Activated CD4-positive, alpha-beta T cell treated with anti-CD3 and anti-CD28 coated beads for 36 hours (primary cell): Measurements from ENCODE around the gene PTPRJ. TPM values are rescaled to one million over a fixed set of nuclear protein-coding genes. Genes with fewer than 3 reads are reported as not detected.

Source experiments
- ATAC-seq: fragments of 200-7000 bp; cut with Tn5 transposase; one replicate; pipeline ENCODE4 v1.10.0; 2021; ENCODE audit warnings: mild to moderate bottlenecking, moderate library complexity
- CTCF ChIA-PET: fragments of 350-600 bp; sonication (Branson Sonifier 250); formaldehyde crosslinking; loops from one replicate; lab custom pipeline; 2021; ENCODE audit warnings: antibody characterized with exemption; lab: Charles Lee
- POLR2A ChIA-PET: fragments of 350-600 bp; sonication (Branson Sonifier 250); formaldehyde crosslinking; loops from one replicate; lab custom pipeline; 2021; ENCODE audit warnings: antibody characterized with exemption, inconsistent platforms; lab: Charles Lee
- DNase-seq: peaks from one replicate; pipeline ENCODE4 v3.0.0-alpha.2; 2020
- H3K27ac Mint-ChIP-seq: one replicate; pipeline ENCODE4 v1.8.0; 2021; ENCODE audit warnings: mixed read lengths
- H3K27me3 Mint-ChIP-seq: one replicate; pipeline ENCODE4 v1.8.0; 2021; ENCODE audit warnings: mixed read lengths
- H3K36me3 Mint-ChIP-seq: one replicate; pipeline ENCODE4 v1.8.0; 2021; ENCODE audit warnings: low read depth, mixed read lengths
- H3K4me1 Mint-ChIP-seq: one replicate; pipeline ENCODE4 v1.8.0; 2021; ENCODE audit warnings: mixed read lengths
- H3K4me3 Mint-ChIP-seq: one replicate; pipeline ENCODE4 v1.8.0; 2021; ENCODE audit warnings: mild to moderate bottlenecking, moderate library complexity, mixed read lengths
- H3K9me3 Mint-ChIP-seq: one replicate; pipeline ENCODE4 v1.8.0; 2021; ENCODE audit warnings: low read depth, mixed read lengths
- intact Hi-C, 2 experiments: fragments of 100-400 bp; cut with DNase I in 1 of 2; cut with micrococcal nuclease in 1 of 2; formaldehyde crosslinking; loops; one replicate each; pipeline versions ENCODE4 v1.14.2 to v1.15.1; 2022 to 2024; cut with DNase I, micrococcal nuclease
- total RNA-seq, 2 experiments: library from RNA; stranded (reverse); gene quantifications; one replicate each; pipeline ENCODE4 v1.2.3, GENCODE V29; 2021

PTPRJ gene
- total RNA-seq, 2 experiments from 2014 or later: 20.8 to 21.3 TPM

DNA sequence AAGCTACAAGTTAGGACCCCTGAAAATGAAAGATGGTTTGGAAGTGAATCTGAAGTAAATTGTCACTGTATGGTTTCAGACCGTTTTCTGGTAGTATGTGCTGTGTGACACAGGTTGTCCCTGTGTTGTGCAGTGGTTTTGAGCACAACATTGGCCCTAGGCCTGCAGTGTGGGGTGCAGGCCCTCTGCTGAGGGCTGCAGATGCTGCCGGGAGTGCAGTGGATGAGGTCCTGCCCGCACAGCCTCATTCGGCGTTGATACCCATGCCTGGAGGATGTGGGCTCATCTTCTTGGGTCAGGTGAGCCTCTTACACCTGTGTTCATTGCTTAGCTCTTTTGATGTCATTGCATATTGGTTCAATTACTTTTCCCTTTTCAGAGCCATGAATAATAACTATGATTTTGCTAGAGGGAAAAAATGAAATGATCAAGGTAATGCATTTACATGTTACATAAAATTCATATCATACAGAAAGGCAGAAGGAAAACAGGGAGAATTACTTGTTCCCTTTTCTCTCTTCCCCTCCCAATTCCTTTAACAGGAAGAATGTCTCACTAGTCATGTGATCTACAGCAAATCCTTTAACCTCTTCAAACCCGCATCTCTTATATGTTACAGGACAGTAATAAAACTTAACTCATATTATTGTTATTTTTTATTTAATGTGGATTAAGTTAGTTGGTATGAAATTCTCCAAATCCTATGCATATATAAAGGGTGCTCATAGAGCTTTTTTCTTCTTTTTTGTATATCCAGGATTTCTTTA, 48.7 kb downstream of the PTPRJ start:
- peaks cover 9% of the 10 kb centered on the region for H3K36me3 Mint-ChIP-seq
- H3K27me3 Mint-ChIP-seq: no peaks in the 10 kb centered on the region
- ChIA-PET CTCF (interaction anchor here (1.0 to 1.8 kb wide), 4 partner anchors 15 to 95 kb away, joined by 3 to 5 read pairs (median 4); no protein-coding TSS in a partner anchor), POLR2A (no interaction called here)
- no peaks in the 10 kb centered on the region for H3K9me3 Mint-ChIP-seq
- intact Hi-C loops: no loop called here
- no peak overlapping the region for H3K4me3 Mint-ChIP-seq
- DNase-seq: no peak
- peak; percentile 51 for ATAC-seq
- H3K27ac Mint-ChIP-seq: peak overlapping the region; percentile 52
- H3K4me1 Mint-ChIP-seq: peaks cover 57% of the 10 kb centered on the region

DNA sequence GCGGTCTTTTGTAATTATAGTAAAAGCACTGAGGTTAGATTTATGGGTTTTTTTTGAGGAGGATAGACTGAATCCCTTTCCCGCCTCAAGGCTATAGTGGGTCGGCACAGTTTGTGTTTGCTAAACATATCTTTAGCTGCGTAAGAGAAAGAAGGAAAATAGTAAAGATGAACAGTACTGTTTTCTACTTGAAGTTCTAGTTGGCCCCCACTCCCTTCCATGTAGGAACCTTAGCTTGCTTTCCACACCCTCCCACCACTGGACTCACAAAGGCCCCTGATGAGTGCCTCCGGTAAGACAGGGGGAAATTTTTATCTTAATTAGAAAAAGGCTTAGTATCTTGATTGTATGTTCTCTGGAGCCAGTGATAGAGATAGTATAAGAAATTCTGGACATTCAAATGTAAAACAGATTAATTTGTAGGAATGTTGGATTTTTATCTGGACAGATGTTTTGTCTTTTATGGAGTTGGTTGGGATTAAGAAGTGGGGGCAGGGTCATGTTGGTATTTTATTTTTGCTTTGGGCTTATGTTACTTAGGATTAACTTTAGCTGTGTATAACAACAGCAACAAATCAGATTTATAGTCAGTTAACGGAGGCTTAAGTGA, 49.4 kb downstream of the PTPRJ start:
- peaks cover 60% of the 10 kb centered on the region for H3K4me1 Mint-ChIP-seq
- H3K36me3 Mint-ChIP-seq: peaks cover 12% of the 10 kb centered on the region
- H3K4me3 Mint-ChIP-seq: no peak overlapping the region
- ChIA-PET POLR2A (interaction anchor here (0.6 kb wide), 1 partner anchor 28 kb away, joined by 7 read pairs; no protein-coding TSS in a partner anchor), CTCF (interaction anchor here (1.4 to 1.8 kb wide), 3 partner anchors 14 to 95 kb away, joined by 3 to 5 read pairs (median 4); no protein-coding TSS in a partner anchor)
- ATAC-seq (no peak), DNase-seq (no peak)
- no peaks in the 10 kb centered on the region for H3K27me3 Mint-ChIP-seq
- intact Hi-C loops: no loop called here
- H3K27ac Mint-ChIP-seq: no peak overlapping the region
- H3K9me3 Mint-ChIP-seq: no peaks in the 10 kb centered on the region

DNA sequence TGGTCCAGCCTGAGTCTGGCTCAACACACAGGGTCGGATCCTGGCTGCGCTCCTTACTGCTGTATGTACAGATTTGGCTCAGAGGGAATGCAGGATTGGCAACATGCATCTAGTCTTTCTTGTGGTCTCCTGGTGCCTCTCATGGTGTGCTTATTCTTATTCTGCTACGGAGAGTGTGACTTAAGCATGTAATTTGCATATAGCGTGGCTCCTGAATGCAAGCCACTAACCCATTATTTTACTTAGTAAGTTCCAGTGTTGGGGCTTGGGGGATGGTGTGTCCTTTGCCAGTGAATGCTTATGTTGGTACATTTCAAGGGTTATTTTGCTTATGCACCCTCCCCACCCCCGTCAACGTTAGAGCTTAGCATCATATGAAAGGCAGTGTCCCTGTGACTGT, 51.2 kb downstream of the PTPRJ start:
- no peak for DNase-seq
- ChIA-PET POLR2A (no interaction called here), CTCF (interaction anchor here (1.3 to 3.0 kb wide), 2 partner anchors 97 to 99 kb away, joined by 3 to 10 read pairs; no protein-coding TSS in a partner anchor)
- Mint-ChIP-seq H3K9me3 (no peaks in the 10 kb centered on the region), H3K27me3 (no peaks in the 10 kb centered on the region), H3K27ac (no peak overlapping the region), H3K36me3 (peaks cover 11% of the 10 kb centered on the region), H3K4me3 (no peak overlapping the region), H3K4me1 (peaks cover 70% of the 10 kb centered on the region)
- intact Hi-C loops: no loop called here
- peak; percentile 38 for ATAC-seq

DNA sequence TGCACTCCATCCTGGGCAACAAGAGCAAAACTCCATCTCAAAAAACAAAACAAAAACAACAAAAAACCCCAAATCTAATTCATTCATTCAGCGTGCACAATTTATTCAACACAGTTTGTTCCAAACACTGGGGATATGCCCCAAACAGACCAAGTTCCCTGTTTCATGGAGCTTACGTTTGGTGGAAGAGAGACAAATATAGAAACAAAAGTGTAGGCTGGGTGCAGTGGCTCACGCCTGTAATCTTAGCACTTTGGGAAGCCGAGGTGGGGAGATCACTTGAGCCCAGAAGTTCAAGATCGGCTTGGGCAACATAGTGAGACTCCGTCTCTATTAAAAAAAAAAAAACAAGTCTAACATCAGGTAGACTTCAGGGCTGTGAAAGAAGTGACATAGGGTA, 52.4 kb downstream of the PTPRJ start:
- ChIA-PET POLR2A (interaction anchor here (0.6 to 0.8 kb wide), 3 partner anchors 26 to 100 kb away, joined by 3 to 5 read pairs (median 3); no protein-coding TSS in a partner anchor), CTCF (interaction anchor here (0.9 to 3.0 kb wide), 2 partner anchors 14 to 98 kb away, joined by 3 to 10 read pairs; no protein-coding TSS in a partner anchor)
- Mint-ChIP-seq H3K36me3 (peaks cover 11% of the 10 kb centered on the region), H3K4me3 (no peak overlapping the region), H3K27ac (no peak overlapping the region), H3K9me3 (no peaks in the 10 kb centered on the region), H3K27me3 (no peaks in the 10 kb centered on the region), H3K4me1 (peaks cover 75% of the 10 kb centered on the region)
- no peak for ATAC-seq
- intact Hi-C loops: no loop called here
- no peak for DNase-seq

DNA sequence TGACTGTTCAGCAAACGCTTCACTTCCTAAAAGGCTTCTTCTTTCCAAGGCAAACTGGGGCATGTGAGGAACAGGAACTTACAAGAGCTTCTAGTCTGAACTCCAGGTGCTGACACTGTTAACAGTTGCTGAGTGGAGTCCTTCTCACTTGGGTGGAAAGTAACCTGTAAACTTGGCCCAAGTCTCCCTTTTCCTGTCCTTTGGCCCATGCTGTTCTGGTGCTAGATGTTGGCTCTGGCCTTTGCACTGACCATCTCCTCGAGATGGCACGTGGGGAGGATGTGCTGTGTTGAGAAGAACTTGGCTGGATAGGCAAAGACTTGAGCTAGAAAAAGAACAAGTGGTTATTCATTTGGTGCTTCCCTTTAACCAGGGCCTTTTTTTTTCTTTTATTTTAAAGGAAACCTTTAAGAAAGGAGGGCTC, 53.6 kb downstream of the PTPRJ start:
- ChIA-PET POLR2A (no interaction called here), CTCF (interaction anchor here (0.6 to 3.0 kb wide), 7 partner anchors 9 to 100 kb away, joined by 3 to 11 read pairs (median 4); no protein-coding TSS in a partner anchor)
- Mint-ChIP-seq H3K4me3 (no peak overlapping the region), H3K27me3 (no peaks in the 10 kb centered on the region), H3K36me3 (peaks cover 14% of the 10 kb centered on the region), H3K9me3 (no peaks in the 10 kb centered on the region), H3K4me1 (peaks cover 74% of the 10 kb centered on the region), H3K27ac (no peak overlapping the region)
- no peak for ATAC-seq
- intact Hi-C loops: loop anchor here in 1 of 2 experiments (2.0 kb wide), 1 partner anchor 17 kb away; no protein-coding TSS in a partner anchor
- no peak for DNase-seq

DNA sequence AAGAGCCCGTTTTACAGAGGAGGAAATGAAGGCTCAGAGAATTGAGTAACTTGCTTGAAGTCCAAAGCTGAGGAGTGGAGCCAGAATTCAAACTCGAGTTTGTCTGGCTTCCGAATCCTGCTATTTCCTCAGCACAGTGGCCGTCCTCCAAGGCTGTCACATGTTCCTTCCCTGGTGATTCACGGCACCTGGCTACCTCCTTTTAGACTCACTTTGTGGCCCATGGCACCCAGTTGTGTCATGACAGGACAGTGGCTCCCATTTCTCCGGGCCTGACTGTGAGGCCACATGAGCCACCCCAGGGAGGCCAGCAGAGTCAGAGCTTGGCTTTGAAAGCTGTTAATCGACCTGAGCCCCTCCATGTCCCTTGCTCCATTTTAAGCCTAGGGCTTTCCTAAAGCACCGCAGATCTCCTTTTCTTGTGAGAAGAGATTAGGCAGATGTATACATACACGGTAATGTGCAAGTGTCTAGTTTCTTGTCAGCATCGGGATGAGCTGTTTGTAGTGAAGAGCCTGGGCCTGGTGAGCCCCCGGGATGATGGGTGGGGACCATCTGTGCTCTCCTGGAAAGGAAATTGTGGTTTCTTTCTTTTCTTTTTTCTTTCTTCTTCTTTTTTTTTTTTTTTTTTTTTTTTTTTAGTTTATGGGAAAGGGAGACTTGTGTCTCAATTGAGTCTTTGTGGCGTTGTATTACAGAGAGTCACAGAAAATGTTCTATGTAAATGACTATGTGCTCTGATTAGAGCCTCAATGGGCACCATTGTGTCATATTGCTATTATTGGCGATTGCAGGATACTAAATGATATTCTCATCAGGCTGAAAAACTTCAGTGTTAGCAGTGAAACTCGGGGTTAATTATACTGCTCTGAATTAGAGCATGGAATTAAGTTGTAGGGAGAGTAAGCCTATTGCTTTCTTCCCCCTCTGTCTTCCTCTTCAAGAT, 54.8 kb downstream of the PTPRJ start:
- Mint-ChIP-seq H3K4me3 (no peak overlapping the region), H3K4me1 (peaks cover 65% of the 10 kb centered on the region), H3K36me3 (peaks cover 14% of the 10 kb centered on the region), H3K9me3 (no peaks in the 10 kb centered on the region), H3K27me3 (no peaks in the 10 kb centered on the region), H3K27ac (peak overlapping the region; percentile 6)
- intact Hi-C loops: loop anchor here in 1 of 2 experiments (2.0 kb wide), 1 partner anchor 16 kb away; no protein-coding TSS in a partner anchor
- ATAC-seq (peak; percentile 40), DNase-seq (no peak)
- POLR2A ChIA-PET: interaction anchor here (0.6 to 1.0 kb wide), 2 partner anchors 12 to 29 kb away, joined by 3 to 5 read pairs; no protein-coding TSS in a partner anchor
- CTCF ChIA-PET: interaction anchor here (0.6 to 2.9 kb wide), 4 partner anchors 15 to 192 kb away, joined by 3 to 11 read pairs (median 4); no protein-coding TSS in a partner anchor

DNA sequence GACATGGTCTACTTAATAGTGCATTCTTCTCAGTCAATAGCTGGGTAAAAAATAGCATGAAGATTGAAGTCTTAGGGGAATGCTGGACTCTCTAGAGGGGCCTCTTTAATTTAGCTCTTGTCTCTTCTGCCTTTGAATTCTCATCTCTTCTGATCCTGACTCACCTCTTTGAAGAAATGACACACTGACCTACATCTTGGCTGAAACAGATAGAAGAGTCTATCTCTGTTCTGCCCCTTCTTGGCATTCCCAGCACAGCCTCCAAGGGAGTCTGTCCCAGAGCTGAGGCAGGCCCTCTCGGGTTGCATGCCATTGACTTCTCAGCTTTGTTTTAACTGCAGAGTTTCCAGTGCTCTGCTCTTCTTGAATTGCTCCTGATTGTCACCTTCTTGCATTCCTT, 55.7 kb downstream of the PTPRJ start:
- Mint-ChIP-seq H3K9me3 (no peaks in the 10 kb centered on the region), H3K36me3 (peaks cover 14% of the 10 kb centered on the region), H3K27me3 (no peaks in the 10 kb centered on the region), H3K27ac (peak overlapping the region; percentile 16), H3K4me3 (no peak overlapping the region), H3K4me1 (peaks cover 64% of the 10 kb centered on the region)
- DNase-seq (no peak), ATAC-seq (peak; percentile 73)
- CTCF ChIA-PET: interaction anchor here (0.6 to 2.9 kb wide), 6 partner anchors 16 to 99 kb away, joined by 3 to 11 read pairs (median 3); no protein-coding TSS in a partner anchor
- intact Hi-C loops: no loop called here
- POLR2A ChIA-PET: interaction anchor here (1.0 kb wide), 1 partner anchor 29 kb away, joined by 3 read pairs; no protein-coding TSS in a partner anchor

DNA sequence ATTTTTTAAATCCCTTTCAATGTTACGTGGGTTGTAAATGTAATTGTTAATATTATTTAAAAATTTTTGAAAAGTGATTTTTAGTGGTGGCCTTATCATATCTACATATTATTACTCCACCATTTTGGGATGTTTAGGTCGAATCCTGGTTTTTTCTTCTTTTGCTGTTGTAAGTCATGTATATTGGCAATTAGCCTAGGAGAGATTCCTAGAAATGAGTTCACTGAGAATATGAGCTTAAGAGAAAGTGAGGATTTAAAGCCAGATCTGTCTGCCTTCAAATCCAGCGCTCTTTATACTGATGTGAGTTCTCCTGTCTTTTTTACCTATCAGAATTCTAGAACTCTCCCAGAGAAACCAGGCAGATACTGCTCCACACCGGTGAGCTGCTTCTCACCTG, 56.1 kb downstream of the PTPRJ start:
- intact Hi-C loops: no loop called here
- H3K4me3 Mint-ChIP-seq: no peak overlapping the region
- no peaks in the 10 kb centered on the region for H3K9me3 Mint-ChIP-seq
- no peaks in the 10 kb centered on the region for H3K27me3 Mint-ChIP-seq
- H3K36me3 Mint-ChIP-seq: peaks cover 13% of the 10 kb centered on the region
- ChIA-PET CTCF (interaction anchor here (0.6 to 0.8 kb wide), 4 partner anchors 23 to 99 kb away, joined by 3 to 4 read pairs (median 3); no protein-coding TSS in a partner anchor), POLR2A (interaction anchor here (1.0 kb wide), 1 partner anchor 30 kb away, joined by 3 read pairs; no protein-coding TSS in a partner anchor)
- DNase-seq (no peak), ATAC-seq (no peak)
- no peak overlapping the region for H3K27ac Mint-ChIP-seq
- peaks cover 62% of the 10 kb centered on the region for H3K4me1 Mint-ChIP-seq

DNA sequence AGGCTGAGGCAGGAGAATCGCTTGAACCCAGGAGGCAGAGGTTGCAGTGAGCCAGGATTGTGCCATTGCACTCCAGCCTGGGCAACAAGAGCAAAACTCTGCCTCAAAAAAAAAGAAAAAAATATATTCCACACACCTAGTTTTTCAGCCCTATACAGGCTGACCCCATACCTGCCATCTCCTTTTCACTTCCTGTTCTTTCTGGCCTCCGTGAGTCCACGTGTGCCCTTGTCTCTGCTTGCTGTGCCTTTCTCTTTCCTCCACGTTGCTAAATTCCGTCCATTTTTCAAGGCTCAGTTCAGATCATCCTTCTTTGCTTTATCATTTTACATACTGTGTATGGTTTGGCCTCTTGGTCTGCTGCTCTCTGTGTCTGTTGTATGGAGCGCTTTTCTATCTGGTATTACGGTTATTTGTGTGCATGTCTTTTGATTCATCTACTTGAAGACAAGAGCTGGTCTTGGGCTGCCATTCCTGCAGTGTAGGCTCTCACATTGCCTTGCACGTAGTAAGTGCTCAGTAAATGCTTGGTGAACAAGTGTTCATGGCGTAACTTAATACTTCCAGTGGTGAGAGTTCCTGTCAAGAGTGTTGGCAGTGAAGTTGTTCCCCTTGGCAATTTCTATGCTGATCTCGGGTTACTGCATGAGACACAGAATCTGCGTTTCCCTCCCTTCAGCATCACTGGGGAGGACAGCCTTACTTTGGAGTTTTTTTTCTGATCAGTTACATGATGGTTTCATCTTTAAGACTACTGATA, 57.5 kb downstream of the PTPRJ start:
- Mint-ChIP-seq H3K9me3 (no peaks in the 10 kb centered on the region), H3K27me3 (no peaks in the 10 kb centered on the region), H3K4me3 (no peak overlapping the region), H3K27ac (peak overlapping the region; percentile 11), H3K36me3 (peaks cover 10% of the 10 kb centered on the region), H3K4me1 (peaks cover 60% of the 10 kb centered on the region)
- no peak for ATAC-seq
- no peak for DNase-seq
- POLR2A ChIA-PET: no interaction called here
- intact Hi-C loops: no loop called here
- CTCF ChIA-PET: interaction anchor here (1.0 kb wide), 1 partner anchor 31 kb away, joined by 3 read pairs; no protein-coding TSS in a partner anchor
